Muscle layer of colon (tissue), 2 donors: ENCODE results near the gene SLC7A7.
"Not testable (repeated sequence)": the region's sequence is repeated elsewhere in the genome, so short reads cannot be mapped to it uniquely, and the experiment has no call there.

Source experiments
- H3K27ac ChIP-seq: one replicate; pipeline ENCODE4 v1.7.0; 2013; ENCODE audit warnings: low read depth, mild to moderate bottlenecking, low read length, moderate library complexity
- H3K27me3 ChIP-seq, 2 donors: one replicate each; pipeline ENCODE4 v1.7.0; 2013; ENCODE audit warnings: low read length in 2 of 2, mild to moderate bottlenecking in 2 of 2; ENCODE audit not compliant: insufficient read depth in 2 of 2, control insufficient read depth in 1 of 2
- H3K36me3 ChIP-seq: one replicate; pipeline ENCODE4 v1.7.0; 2013; ENCODE audit warnings: mild to moderate bottlenecking, low read length; ENCODE audit not compliant: insufficient read depth
- H3K4me1 ChIP-seq: one replicate; pipeline ENCODE4 v1.7.0; 2013; ENCODE audit warnings: mild to moderate bottlenecking, low read length; ENCODE audit not compliant: insufficient read depth
- H3K4me3 ChIP-seq, 2 donors: one replicate each; pipeline ENCODE4 v1.7.0; 2013; ENCODE audit warnings: low read length in 2 of 2, low read depth in 1 of 2, mild to moderate bottlenecking in 1 of 2, moderate library complexity in 1 of 2
- H3K9ac ChIP-seq: one replicate; pipeline ENCODE4 v1.7.0; 2013; ENCODE audit warnings: low read length
- H3K9me3 ChIP-seq: one replicate; pipeline ENCODE4 v1.7.0; 2013; ENCODE audit warnings: mild to moderate bottlenecking, low read length
- donor health status: abdominal sarcoma.
- donor health status: Adenocarcinoma of cecum.

The SLC7A7 gene

DNA sequence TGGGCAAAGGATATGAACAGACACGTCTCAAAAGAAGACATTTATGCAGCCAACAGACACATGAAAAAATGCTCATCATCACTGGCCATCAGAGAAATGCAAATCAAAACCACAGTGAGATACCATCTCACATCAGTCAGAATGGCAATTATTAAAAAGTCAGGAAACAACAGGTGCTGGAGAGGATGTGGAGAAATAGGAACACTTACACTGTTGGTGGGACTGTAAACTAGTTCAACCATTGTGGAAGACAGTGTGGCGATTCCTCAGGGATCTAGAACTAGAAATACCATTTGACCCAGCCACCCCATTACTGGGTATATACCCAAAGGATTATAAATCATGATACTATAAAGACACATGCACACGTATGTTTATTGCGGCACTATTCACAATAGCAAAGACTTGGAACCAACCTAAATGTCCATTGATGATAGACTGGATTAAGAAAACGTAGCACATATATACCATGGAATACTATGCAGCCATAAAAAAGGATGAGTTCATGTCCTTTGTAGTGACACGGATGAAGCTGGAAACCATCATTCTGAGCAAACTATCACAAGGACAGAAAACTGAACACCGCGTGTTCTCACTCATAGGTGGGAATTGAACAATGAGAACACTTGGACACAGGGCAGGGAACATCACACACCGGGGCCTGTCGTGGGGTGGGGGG is 57.1 kb downstream of the SLC7A7 start:
- not testable (repeated sequence) for H3K36me3 ChIP-seq, H3K9me3 ChIP-seq, H3K27me3 ChIP-seq, H3K4me1 ChIP-seq, H3K27ac ChIP-seq, H3K9ac ChIP-seq, H3K4me3 ChIP-seq

DNA sequence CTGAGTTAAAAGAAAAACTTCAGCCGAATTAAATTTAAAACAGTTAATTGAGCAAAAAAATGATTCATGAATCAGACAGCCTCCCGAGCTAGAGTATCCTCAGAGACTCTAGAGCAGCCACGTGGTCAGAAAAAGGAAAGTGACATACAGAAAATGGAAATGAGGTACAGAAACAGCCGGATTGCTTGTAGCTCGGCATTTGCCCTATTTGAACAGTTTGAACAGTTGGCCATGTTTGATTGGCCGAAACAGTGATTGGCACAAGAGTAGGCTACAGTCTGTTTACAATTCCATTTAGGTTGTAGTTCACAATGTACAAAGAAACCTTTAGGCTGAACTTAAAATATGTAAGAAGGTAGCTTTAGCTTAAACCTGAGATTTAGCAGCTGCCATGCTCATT is 61.6 kb downstream of the SLC7A7 start:
- Histone ChIP-seq H3K4me3 (no peak overlapping the region), H3K9me3 (no peaks in the 10 kb centered on the region), H3K4me1 (no peaks in the 10 kb centered on the region), H3K27me3 (no peaks in the 10 kb centered on the region), H3K27ac (no peak overlapping the region), H3K36me3 (no peaks in the 10 kb centered on the region), H3K9ac (no peak overlapping the region)

DNA sequence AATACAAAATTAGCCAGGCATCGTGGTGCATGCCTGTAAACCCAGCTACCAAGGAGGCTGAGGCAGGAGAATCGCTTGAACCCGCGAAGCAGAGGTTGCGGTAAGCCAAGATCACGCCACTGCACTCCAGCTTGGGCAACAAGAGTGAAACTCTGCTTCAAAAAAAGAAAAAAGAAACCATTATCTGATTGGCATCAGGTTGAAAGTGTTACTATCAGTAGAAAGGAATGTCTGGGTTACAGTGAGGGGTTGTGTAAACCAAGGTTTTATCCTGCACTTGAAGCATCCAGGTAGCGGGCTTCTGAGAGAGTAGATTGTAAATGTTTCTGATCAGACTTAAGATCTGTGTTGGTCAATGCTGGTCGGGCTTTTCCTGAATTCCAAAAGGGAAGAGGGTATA is 62.8 kb downstream of the SLC7A7 start:
- Histone ChIP-seq H3K9ac (no peak overlapping the region), H3K27me3 (no peaks in the 10 kb centered on the region), H3K36me3 (no peaks in the 10 kb centered on the region), H3K27ac (no peak overlapping the region), H3K4me3 (no peak overlapping the region), H3K9me3 (no peaks in the 10 kb centered on the region), H3K4me1 (no peaks in the 10 kb centered on the region)

DNA sequence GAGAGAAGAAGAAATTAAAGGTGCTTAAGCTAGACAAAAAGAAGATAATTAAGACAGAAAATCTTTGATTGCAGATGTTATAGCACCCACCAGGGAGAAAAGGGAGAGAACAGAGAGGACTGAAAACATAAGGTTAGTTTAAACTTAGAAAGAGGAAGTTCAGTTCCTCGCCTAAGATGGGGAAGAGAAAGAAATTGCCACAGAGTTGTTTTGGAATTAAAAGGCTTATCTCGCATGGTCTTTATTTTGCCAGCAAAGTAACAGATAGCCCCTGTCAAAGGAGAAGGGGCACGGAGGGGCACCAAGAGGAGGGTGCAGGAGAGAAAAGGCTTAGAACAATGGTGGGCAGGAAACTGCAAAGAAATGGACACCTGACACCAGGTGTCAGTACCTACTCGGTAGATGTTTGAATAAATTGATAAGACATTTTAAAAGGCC is 66.6 kb downstream of the SLC7A7 start:
- Histone ChIP-seq H3K9me3 (no peaks in the 10 kb centered on the region), H3K9ac (no peak overlapping the region), H3K27ac (no peak overlapping the region)

DNA sequence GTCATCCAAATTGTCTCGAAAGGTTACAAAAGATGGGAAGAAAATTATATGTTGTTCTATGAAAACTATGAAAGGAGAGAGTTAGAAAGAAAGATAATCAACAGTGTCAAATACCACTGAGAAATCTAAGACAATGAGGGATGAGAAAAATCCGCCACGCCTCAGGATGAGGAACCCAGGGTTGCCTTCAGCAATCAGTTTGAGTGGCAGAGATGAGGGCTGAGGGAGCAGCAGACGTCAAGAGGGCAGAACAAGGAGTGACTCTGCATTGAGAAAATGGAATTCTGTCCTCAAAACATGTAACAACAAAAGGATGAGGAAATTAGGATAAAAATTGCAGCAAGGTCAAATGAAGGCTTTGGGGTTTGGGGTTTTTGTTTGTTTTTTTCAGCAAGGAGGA is 67.0 kb downstream of the SLC7A7 start:
- Histone ChIP-seq H3K27ac (no peak overlapping the region), H3K9ac (no peak overlapping the region), H3K4me3 (no peak overlapping the region), H3K9me3 (no peaks in the 10 kb centered on the region), H3K4me1 (no peaks in the 10 kb centered on the region), H3K36me3 (no peaks in the 10 kb centered on the region), H3K27me3 (no peaks in the 10 kb centered on the region)

More for the DNA sequence above, 66.6 kb downstream of the SLC7A7 start:
- Histone ChIP-seq H3K27me3 (no peaks in the 10 kb centered on the region), H3K36me3 (no peaks in the 10 kb centered on the region), H3K4me1 (no peaks in the 10 kb centered on the region), H3K4me3 (no peak overlapping the region)

DNA sequence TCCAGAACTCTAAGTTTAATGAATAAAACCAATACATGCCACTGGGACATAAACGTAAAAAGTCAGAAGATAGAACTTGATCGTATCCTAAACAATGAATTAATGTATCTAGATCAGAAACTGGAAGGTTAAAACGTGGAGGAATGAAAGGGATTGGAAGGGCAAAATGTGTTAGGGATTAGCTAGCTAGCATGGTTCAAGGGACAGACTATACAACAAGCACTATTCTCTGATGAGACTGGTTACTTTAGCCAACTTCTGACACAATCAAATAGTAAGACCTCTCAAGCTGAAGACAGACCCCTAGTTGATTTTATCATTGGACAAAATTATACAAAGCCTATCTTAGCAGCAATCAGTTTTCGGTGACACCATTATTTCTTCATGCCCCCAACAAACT is 67.5 kb downstream of the SLC7A7 start:
- Histone ChIP-seq H3K9me3 (no peaks in the 10 kb centered on the region), H3K36me3 (no peaks in the 10 kb centered on the region), H3K9ac (no peak overlapping the region), H3K4me1 (no peaks in the 10 kb centered on the region), H3K27me3 (no peaks in the 10 kb centered on the region), H3K27ac (no peak overlapping the region), H3K4me3 (no peak overlapping the region)

DNA sequence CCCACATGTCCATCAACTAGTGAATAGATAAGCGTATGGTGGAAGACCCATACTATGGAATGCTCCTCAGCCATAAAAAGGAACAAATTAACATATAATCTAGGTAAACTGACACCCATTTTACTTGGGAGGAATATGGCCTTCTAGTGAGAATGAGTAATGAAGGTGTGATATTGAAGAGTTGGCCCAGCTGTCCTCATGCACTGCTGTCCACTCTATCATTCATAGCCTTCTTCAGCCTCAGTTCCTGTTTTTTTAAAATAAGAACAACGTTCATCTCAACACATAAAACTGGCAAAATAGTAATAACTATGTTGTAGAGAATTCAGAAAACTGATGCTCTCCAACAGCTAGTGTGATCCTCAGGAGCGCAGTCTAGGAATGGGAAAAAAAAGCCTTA is 75.2 kb downstream of the SLC7A7 start:
- H3K27me3 ChIP-seq = no peaks in the 10 kb centered on the region
- no peaks in the 10 kb centered on the region for H3K9me3 ChIP-seq
- H3K4me1 ChIP-seq = no peaks in the 10 kb centered on the region
- H3K27ac ChIP-seq = no peak overlapping the region
- no peaks in the 10 kb centered on the region for H3K36me3 ChIP-seq
- H3K9ac ChIP-seq = no peak overlapping the region
- H3K4me3 ChIP-seq = no peak overlapping the region

DNA sequence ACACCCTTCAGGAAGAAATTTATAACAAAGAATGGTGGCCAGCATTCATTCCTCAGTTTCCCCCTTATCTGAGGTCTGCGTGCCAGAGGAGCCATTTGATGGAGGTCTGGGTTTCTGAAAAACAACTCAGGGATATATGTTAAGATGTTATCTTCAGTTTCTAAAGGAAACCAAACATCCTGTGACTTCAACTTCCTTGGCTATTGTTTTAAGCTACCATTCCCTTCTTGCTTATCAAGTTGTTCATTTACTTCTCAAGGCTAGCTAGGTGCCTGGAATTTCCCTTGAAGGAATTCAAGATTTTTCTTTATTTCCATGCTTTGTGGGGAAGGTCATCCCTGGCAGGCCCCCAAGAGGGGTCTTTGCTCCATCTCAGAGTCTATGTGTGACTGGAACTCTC is 75.8 kb downstream of the SLC7A7 start:
- Histone ChIP-seq H3K4me3 (no peak overlapping the region), H3K9ac (no peak overlapping the region), H3K4me1 (no peaks in the 10 kb centered on the region), H3K27ac (no peak overlapping the region), H3K27me3 (no peaks in the 10 kb centered on the region), H3K36me3 (no peaks in the 10 kb centered on the region), H3K9me3 (no peaks in the 10 kb centered on the region)

DNA sequence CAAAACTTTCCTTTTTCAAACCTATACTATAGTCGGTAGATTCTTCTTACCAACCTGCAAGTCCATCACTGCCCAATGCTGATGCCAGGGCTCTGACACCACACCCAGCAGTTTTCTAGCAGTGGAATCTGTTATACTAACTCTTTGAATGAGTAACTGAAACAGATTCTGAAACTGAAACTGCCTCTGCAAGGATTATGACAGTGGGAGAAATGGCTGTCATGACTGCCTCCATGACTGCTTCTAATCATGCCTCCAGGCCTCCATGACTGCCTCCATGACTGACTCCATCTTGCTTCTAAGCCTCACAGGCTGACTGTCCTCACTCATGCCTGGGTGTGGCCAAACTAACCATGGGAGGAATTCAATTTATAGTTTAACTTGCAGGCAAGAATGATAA is 78.2 kb downstream of the SLC7A7 start:
- no peak overlapping the region for H3K4me3 ChIP-seq
- no peak overlapping the region for H3K27ac ChIP-seq
- no peaks in the 10 kb centered on the region for H3K27me3 ChIP-seq
- H3K9me3 ChIP-seq = no peaks in the 10 kb centered on the region
- no peak overlapping the region for H3K9ac ChIP-seq
- no peaks in the 10 kb centered on the region for H3K4me1 ChIP-seq
- no peaks in the 10 kb centered on the region for H3K36me3 ChIP-seq

DNA sequence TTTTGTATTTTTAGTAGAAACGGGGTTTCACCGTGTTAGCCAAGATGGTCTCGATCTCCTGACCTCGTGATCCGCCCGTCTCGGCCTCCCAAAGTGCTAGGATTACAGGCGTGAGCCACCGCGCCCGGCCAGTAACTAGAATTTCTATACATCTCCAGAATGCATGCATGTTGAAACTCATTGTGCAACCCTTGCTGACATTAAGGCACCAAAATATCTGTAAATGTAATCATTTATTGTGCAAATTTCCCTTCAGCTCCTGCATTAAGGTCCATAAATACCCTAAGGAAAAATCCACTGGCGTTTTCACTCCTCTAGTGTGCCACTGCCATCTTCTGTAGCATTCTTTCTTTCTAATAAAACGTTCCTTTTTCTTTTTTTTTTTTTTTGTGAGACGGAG is 78.9 kb downstream of the SLC7A7 start:
- not testable (repeated sequence) for H3K27me3 ChIP-seq, H3K36me3 ChIP-seq, H3K9ac ChIP-seq, H3K4me1 ChIP-seq, H3K27ac ChIP-seq, H3K9me3 ChIP-seq, H3K4me3 ChIP-seq

DNA sequence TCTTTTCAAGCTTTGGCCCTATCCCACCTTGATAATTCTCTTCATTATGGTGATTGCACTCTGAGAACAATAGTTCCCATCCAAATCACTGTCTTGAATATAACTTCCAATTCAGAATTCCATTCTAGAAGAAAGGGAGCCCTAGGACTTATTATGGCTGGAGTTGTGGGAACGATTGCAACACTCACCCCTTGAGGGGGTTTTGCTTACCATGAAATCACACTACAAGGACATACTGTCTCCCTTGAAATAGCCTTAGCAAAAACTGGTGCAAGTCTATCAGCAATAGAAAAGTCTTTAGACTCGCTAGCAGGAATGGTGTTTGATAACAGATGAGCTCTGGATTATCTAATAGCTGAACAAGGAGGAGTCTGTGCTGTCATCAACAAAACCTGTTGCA is 80.1 kb downstream of the SLC7A7 start:
- no peak overlapping the region for H3K4me3 ChIP-seq
- H3K9me3 ChIP-seq = no peaks in the 10 kb centered on the region
- no peak overlapping the region for H3K9ac ChIP-seq
- H3K36me3 ChIP-seq = no peaks in the 10 kb centered on the region
- no peaks in the 10 kb centered on the region for H3K4me1 ChIP-seq
- no peak overlapping the region for H3K27ac ChIP-seq
- no peaks in the 10 kb centered on the region for H3K27me3 ChIP-seq

DNA sequence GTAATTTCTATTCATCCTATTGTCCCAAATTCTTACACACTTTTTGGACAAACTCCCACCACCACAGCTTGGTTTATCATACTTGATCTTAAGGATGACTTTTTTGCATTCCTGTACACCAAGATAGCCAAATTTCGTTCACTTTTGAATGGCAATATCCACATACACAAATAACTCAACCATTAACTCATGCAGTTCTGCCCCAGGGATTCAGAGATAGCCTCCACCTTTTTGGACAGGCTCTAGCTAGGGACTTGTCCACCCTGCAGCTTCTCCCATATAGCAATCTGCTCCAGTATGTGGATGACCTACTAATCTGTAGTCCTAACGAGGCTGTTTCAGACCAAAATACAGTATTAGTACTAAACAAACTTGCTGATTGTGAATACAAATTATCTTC is 81.4 kb downstream of the SLC7A7 start:
- Histone ChIP-seq H3K27me3 (no peaks in the 10 kb centered on the region), H3K4me1 (no peaks in the 10 kb centered on the region), H3K9me3 (no peaks in the 10 kb centered on the region), H3K27ac (no peak overlapping the region), H3K36me3 (no peaks in the 10 kb centered on the region), H3K9ac (no peak overlapping the region), H3K4me3 (no peak overlapping the region)
